Brain microvascular endothelial cell (primary cell): Measurements from ENCODE around the gene SVIL.
A peak's percentile ranks its signal among the peaks of the same experiment; 100 is the strongest.
"Not testable (repeated sequence)": the region's sequence is repeated elsewhere in the genome, so short reads cannot be mapped to it uniquely, and the experiment has no call there.

Source experiments
- DNase-seq: peaks from one replicate; pipeline ENCODE4 v3.0.0-alpha.2; 2020
- H3K27ac ChIP-seq: fragments of 250-450 bp; sonication (Bioruptor Pico); 2 replicates; pipeline ENCODE4 v1.5.1; 2020; ENCODE audit warnings: mild to moderate bottlenecking, moderate library complexity
- H3K27me3 ChIP-seq: fragments of 250-450 bp; sonication (Bioruptor Pico); replicated peaks from 2 replicates; pipeline ENCODE4 v1.5.1; 2020; ENCODE audit warnings: mild to moderate bottlenecking
- H3K36me3 ChIP-seq: fragments of 250-450 bp; sonication (Bioruptor Pico); replicated peaks from 2 replicates; pipeline ENCODE4 v1.5.1; 2020; ENCODE audit warnings: mild to moderate bottlenecking
- H3K4me3 ChIP-seq: 2 replicates; pipeline ENCODE4 v1.5.1; 2011; ENCODE audit warnings: low read depth, mild to moderate bottlenecking, control low read depth, low read length, moderate library complexity
- in situ Hi-C: cut with HindIII; loops from 2 replicates; pipeline ENCODE4 v1.10.0; 2017; ENCODE audit warnings: low sequenced_read_pairs, low pct_ligation_motif_present
- TF ChIP-seq, protein P1 (sequence below): IDR thresholded peaks from 2 replicates; pipeline ENCODE4 v1.5.1; 2011; ENCODE audit warnings: low read depth, mild to moderate bottlenecking, moderate library complexity, low read length, control low read depth, inconsistent platforms; ENCODE audit errors: missing control alignments

Gene SVIL

DNA sequence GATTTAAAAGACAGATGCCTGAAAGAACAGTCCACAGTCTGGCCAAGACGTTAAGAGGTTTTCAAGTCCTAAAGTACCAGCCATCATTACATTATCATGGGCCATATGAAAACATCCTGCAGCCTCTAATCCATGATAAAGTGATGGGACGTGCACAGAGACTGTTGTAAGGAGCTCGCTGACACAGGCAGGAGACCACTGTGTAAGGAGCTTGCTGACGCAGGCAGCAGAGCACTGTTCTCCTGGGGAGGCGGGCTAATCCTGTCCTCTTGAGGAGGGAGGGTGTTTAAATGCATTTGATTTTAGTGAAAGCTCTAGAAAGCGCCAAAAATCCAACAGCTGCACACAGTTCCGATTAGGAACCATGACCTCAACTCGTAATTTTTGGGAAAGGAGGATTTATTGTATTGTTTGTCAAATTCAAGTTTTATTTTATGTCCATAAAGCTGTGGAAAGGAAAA is 16.9 kb downstream of the SVIL start:
- no peak overlapping the region for H3K27ac ChIP-seq
- H3K27me3 ChIP-seq, result no peaks in the 10 kb centered on the region
- in situ Hi-C loops, result no loop called here
- H3K4me3 ChIP-seq, result no peak overlapping the region
- no peak for DNase-seq
- TF ChIP-seq, protein P1, sequence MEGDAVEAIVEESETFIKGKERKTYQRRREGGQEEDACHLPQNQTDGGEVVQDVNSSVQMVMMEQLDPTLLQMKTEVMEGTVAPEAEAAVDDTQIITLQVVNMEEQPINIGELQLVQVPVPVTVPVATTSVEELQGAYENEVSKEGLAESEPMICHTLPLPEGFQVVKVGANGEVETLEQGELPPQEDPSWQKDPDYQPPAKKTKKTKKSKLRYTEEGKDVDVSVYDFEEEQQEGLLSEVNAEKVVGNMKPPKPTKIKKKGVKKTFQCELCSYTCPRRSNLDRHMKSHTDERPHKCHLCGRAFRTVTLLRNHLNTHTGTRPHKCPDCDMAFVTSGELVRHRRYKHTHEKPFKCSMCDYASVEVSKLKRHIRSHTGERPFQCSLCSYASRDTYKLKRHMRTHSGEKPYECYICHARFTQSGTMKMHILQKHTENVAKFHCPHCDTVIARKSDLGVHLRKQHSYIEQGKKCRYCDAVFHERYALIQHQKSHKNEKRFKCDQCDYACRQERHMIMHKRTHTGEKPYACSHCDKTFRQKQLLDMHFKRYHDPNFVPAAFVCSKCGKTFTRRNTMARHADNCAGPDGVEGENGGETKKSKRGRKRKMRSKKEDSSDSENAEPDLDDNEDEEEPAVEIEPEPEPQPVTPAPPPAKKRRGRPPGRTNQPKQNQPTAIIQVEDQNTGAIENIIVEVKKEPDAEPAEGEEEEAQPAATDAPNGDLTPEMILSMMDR, result no peak
- H3K36me3 ChIP-seq, result no peaks in the 10 kb centered on the region

DNA sequence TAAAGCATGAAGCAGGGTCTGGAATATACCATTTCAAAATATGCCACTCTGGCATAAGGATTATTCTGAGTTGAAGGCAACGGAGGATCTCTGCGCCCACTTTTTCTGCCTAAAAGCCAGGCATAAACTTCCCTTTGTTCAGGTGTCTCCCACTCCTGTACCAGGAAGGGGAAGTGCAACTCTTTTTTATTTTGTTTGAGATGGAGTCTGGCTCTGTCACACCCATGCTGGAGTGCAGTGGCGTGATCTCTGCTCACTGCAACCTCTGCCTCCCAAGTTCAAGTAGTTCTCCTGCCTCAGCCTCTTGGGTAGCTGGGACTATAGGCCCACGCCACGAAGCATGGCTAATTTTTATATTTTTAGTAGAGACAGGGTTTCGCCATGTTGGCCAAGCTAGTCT is 18.2 kb downstream of the SVIL start:
- Histone ChIP-seq H3K36me3 (no peaks in the 10 kb centered on the region), H3K27ac (no peak overlapping the region), H3K27me3 (no peaks in the 10 kb centered on the region), H3K4me3 (no peak overlapping the region)
- in situ Hi-C loops, result no loop called here
- DNase-seq, result no peak
- TF ChIP-seq, protein P1, result no peak

DNA sequence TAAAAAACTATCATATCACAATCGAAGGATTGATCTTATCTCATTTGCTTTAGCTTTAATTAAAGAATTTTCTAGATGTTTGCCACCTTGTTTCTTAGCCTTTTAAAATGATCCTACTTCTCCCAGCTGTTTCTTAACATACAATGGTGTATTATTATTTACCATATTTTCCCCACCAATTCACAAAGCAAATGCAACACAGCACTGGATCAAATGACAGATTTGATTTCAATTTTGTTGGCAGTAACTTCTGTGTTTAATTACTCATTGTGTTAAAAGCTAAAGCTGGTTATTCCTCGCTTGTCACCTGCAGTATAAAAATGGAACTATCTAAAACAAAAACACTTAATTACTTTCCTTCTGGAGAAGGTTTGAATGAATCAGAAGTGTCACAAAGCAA is 19.6 kb downstream of the SVIL start:
- DNase-seq, result no peak
- Histone ChIP-seq H3K27me3 (no peaks in the 10 kb centered on the region), H3K27ac (no peak overlapping the region), H3K36me3 (no peaks in the 10 kb centered on the region), H3K4me3 (no peak overlapping the region)
- TF ChIP-seq, protein P1, result no peak
- in situ Hi-C loops, result no loop called here

DNA sequence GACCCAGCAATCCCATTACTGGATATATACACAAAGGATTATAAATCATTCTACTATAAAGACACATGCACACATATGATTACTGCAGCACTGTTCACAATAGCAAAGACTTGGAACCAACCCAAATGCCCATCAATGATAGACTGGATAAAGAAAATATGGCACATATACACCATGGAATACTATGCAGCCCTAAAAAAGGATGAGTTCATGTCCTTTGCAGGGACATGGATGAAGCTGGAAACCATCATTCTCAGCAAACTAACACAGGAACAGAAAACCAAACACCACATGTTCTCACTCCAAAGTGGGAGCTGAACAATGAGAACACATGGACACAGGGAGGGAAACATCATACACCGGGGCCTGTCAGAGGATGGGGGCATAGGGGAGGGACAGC is 20.5 kb downstream of the SVIL start:
- H3K36me3 ChIP-seq, DNase-seq, H3K27me3 ChIP-seq, H3K4me3 ChIP-seq, in situ Hi-C loops, H3K27ac ChIP-seq: not testable (repeated sequence)

DNA sequence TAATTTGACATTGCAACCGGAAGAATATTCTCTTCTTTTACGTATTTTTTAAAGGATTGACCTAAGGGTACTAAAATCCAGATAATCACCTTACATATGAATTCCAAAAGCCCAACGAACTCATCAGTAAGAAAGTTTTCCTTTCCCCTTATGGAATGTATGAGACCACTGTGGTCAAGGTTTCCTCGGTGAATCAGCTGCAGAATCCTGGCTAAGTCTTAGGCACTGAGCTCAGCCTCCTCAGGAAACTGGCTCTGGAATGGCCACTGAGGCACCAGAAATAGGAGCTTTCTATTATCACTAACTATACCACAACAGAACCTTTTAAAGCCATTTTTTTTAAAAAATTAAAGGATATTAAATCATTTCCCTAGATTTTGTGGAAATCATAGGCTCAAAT is 21.0 kb downstream of the SVIL start:
- in situ Hi-C loops, result no loop called here
- no peaks in the 10 kb centered on the region for H3K36me3 ChIP-seq
- no peak overlapping the region for H3K27ac ChIP-seq
- TF ChIP-seq, protein P1, result no peak
- H3K4me3 ChIP-seq, result no peak overlapping the region
- no peaks in the 10 kb centered on the region for H3K27me3 ChIP-seq
- DNase-seq, result peak; percentile 48

DNA sequence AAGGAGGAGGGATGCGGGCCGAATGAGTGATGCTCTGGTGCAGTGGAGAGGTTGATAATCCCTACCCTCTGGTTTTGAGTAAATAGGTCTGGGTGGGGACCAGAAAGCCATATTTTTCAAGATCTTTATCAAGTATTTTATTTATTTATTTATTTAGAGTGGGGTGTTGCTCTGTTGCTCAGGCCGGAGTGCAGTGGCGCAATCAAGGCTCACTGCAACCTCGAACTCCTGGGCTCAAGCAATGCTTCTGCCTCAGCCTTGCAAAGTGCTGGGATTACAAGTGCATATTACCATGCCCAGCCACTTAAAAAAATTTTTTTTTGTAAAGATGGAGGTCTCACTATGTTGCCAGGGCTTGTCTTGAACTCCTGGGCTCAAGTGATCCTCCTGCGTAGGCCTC is 21.6 kb downstream of the SVIL start:
- Histone ChIP-seq H3K27me3 (no peaks in the 10 kb centered on the region), H3K36me3 (no peaks in the 10 kb centered on the region), H3K4me3 (no peak overlapping the region), H3K27ac (no peak overlapping the region)
- in situ Hi-C loops, result no loop called here
- DNase-seq, result no peak
- TF ChIP-seq, protein P1, result no peak
